ENCODE data around the gene CYB5R4. TPM values are rescaled to one million over a fixed set of nuclear protein-coding genes. Genes with fewer than 3 reads are reported as not detected.

The CYB5R4 gene
- total RNA-seq, 1 experiment from 2014 or later: 12.5 TPM

GRCh38 chr6:83890520-83890919 lies 31.0 kb downstream of the CYB5R4 start:
- H3K27ac Mint-ChIP-seq: no peak overlapping the region
- H3K4me1 Mint-ChIP-seq: peaks cover 16% of the 10 kb centered on the region
- DNase-seq (ENCODE audit: low spot score): no peak
- POLR2A ChIA-PET: no interaction called here
- CTCF ChIA-PET: no interaction called here
- no peak overlapping the region for H3K4me3 Mint-ChIP-seq
- no peak for TF ChIP-seq SP1 (CRISPR knock-in tag; conservative IDR thresholded peaks at IDR 0.05)
- TF ChIP-seq FOXK1 (CRISPR knock-in tag; IDR thresholded peaks at IDR 0.05): no peak
- no peak for TF ChIP-seq TP53 (CRISPR knock-in tag; IDR thresholded peaks at IDR 0.05)
- TF ChIP-seq, protein P1, sequence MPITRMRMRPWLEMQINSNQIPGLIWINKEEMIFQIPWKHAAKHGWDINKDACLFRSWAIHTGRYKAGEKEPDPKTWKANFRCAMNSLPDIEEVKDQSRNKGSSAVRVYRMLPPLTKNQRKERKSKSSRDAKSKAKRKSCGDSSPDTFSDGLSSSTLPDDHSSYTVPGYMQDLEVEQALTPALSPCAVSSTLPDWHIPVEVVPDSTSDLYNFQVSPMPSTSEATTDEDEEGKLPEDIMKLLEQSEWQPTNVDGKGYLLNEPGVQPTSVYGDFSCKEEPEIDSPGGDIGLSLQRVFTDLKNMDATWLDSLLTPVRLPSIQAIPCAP (CRISPR knock-in tag; IDR thresholded peaks at IDR 0.05): no peak
- no peak for TF ChIP-seq ZNF121 (CRISPR knock-in tag; IDR thresholded peaks at IDR 0.05)
- no peak for TF ChIP-seq PRRX2 (CRISPR knock-in tag; IDR thresholded peaks at IDR 0.05)
- TF ChIP-seq NR1H2 (CRISPR knock-in tag; IDR thresholded peaks at IDR 0.05): no peak
- no peaks in the 10 kb centered on the region for H3K27me3 Mint-ChIP-seq (ENCODE audit: low read depth)
- H3K36me3 Mint-ChIP-seq: 0 out of 2 replicates have a peak, but pooled peaks cover 3% of the 10 kb centered on the region
- no peak for ATAC-seq
- H3K9me3 Mint-ChIP-seq: peaks cover 11% of the 10 kb centered on the region

DNA sequence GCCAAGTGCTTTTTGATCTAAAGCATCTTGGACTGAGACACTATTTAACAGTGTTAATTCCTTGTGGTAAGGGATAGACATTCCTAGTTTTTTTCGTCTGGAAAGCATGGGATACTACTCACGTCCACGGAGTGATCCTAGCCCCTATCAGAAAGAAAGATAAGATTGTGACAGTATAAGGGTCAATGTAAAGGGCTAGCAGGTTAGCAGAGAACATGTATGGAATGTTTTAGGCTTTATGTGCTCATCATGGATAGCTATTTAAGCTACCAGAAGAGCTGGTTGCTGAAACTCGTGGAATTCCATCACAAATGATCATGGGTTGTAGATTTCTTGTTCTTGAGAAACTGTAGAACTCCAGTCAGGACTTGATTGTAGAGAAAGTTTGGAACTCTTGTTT lies 32.1 kb downstream of the CYB5R4 start:
- Mint-ChIP-seq H3K4me1 (peaks cover 16% of the 10 kb centered on the region), H3K27me3 (ENCODE audit: low read depth) (no peaks in the 10 kb centered on the region), H3K36me3 (0 out of 2 replicates have a peak, but pooled peaks cover 3% of the 10 kb centered on the region), H3K27ac (no peak overlapping the region; the same call in 1 of the 2 replicates), H3K9me3 (peaks cover 16% of the 10 kb centered on the region), H3K4me3 (no peak overlapping the region)
- POLR2A ChIA-PET: no interaction called here
- TF ChIP-seq TP53 (CRISPR knock-in tag; IDR thresholded peaks at IDR 0.05) (no peak), CDX4 (CRISPR knock-in tag; IDR thresholded peaks at IDR 0.05; ENCODE audit: borderline replicate concordance) (no peak), ZNF232 (CRISPR knock-in tag; IDR thresholded peaks at IDR 0.05) (no peak), ARID4B (CRISPR knock-in tag; IDR thresholded peaks at IDR 0.05; ENCODE audit: borderline replicate concordance) (no peak), NFYB (CRISPR knock-in tag; conservative IDR thresholded peaks at IDR 0.05; ENCODE audit: low read depth) (no peak), TEAD1 (CRISPR knock-in tag; IDR thresholded peaks at IDR 0.05) (no peak), GABPB1 (CRISPR knock-in tag; IDR thresholded peaks at IDR 0.05) (no peak), TEAD4 (CRISPR knock-in tag; IDR thresholded peaks at IDR 0.05) (no peak), ZNF425 (CRISPR knock-in tag; conservative IDR thresholded peaks at IDR 0.05) (no peak), ZNF138 (CRISPR knock-in tag; conservative IDR thresholded peaks at IDR 0.05) (no peak)
- TF ChIP-seq, protein P2, sequence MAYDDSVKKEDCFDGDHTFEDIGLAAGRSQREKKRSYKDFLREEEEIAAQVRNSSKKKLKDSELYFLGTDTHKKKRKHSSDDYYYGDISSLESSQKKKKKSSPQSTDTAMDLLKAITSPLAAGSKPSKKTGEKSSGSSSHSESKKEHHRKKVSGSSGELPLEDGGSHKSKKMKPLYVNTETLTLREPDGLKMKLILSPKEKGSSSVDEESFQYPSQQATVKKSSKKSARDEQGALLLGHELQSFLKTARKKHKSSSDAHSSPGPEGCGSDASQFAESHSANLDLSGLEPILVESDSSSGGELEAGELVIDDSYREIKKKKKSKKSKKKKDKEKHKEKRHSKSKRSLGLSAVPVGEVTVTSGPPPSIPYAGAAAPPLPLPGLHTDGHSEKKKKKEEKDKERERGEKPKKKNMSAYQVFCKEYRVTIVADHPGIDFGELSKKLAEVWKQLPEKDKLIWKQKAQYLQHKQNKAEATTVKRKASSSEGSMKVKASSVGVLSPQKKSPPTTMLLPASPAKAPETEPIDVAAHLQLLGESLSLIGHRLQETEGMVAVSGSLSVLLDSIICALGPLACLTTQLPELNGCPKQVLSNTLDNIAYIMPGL (CRISPR knock-in tag; IDR thresholded peaks at IDR 0.05): no peak
- TF ChIP-seq, protein P3, sequence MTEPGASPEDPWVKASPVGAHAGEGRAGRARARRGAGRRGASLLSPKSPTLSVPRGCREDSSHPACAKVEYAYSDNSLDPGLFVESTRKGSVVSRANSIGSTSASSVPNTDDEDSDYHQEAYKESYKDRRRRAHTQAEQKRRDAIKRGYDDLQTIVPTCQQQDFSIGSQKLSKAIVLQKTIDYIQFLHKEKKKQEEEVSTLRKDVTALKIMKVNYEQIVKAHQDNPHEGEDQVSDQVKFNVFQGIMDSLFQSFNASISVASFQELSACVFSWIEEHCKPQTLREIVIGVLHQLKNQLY (CRISPR knock-in tag; IDR thresholded peaks at IDR 0.05): no peak
- no peak for ATAC-seq
- CTCF ChIA-PET: no interaction called here
- DNase-seq (ENCODE audit: low spot score): no peak
